ENCODE data around the gene CSNK1G2. TPM values are rescaled to one million over a fixed set of nuclear protein-coding genes. Genes with fewer than 3 reads are reported as not detected.
A peak's percentile ranks its signal among the peaks of the same experiment; 100 is the strongest.

The CSNK1G2 gene
- total RNA-seq, 4 donors from 2014 or later = 54.5 to 250 (median 103) TPM

- H3K4me1 ChIP-seq = peaks cover 0 to 38% (median 9%) of the 10 kb centered on the region in 4 donors
- no peak for TF ChIP-seq CTCF (IDR thresholded peaks at IDR 0.05)
- TF ChIP-seq POLR2A (IDR thresholded peaks at IDR 0.05) = no peak
- no peaks in the 10 kb centered on the region for H3K27me3 ChIP-seq
- no peaks in the 10 kb centered on the region for H3K36me3 ChIP-seq
- H3K9me3 ChIP-seq = no peaks in the 10 kb centered on the region
- peak in 2 of 3 donors; percentile 45 to 66 for DNase-seq
- H3K4me3 ChIP-seq = peak within 1 kb of the TSS; percentile 55 to 95 (median 75)
- H3K27ac ChIP-seq = peak within 1 kb of the TSS; percentile 36 to 83 (median 70)
Measured at GRCh38 chr19:2015608-2015950, 74.6 kb downstream of the CSNK1G2 start, which contains the start of gene BTBD2. Gene BTBD2 (minus strand): TSS chr19:2015714. CDS start chr19:2015703, 11 bp downstream.

GRCh38 chr19:2016041-2016807 is 75.3 kb downstream of the CSNK1G2 start:
- Histone ChIP-seq H3K27ac (peak overlapping the region; percentile 17 to 73 (median 68)), H3K4me3 (peak overlapping the region; percentile 8 to 95 (median 38)), H3K36me3 (no peaks in the 10 kb centered on the region), H3K27me3 (no peaks in the 10 kb centered on the region), H3K4me1 (peaks cover 0 to 38% (median 9%) of the 10 kb centered on the region in 4 donors), H3K9me3 (no peaks in the 10 kb centered on the region)
- peak; percentile 62 to 89 (median 75) for DNase-seq
- no peak for TF ChIP-seq CTCF (IDR thresholded peaks at IDR 0.05)
- TF ChIP-seq POLR2A (IDR thresholded peaks at IDR 0.05) = no peak

GRCh38 chr19:2018752-2019151 is 77.8 kb downstream of the CSNK1G2 start:
- H3K36me3 ChIP-seq = no peaks in the 10 kb centered on the region
- no peak overlapping the region for H3K4me3 ChIP-seq
- TF ChIP-seq POLR2A (IDR thresholded peaks at IDR 0.05) (no peak), CTCF (IDR thresholded peaks at IDR 0.05) (no peak)
- DNase-seq = no peak
- H3K9me3 ChIP-seq = no peaks in the 10 kb centered on the region
- no peaks in the 10 kb centered on the region for H3K27me3 ChIP-seq
- H3K4me1 ChIP-seq = peaks cover 0 to 37% (median 9%) of the 10 kb centered on the region in 4 donors
- no peak overlapping the region for H3K27ac ChIP-seq

GRCh38 chr19:2021453-2022140 is 80.6 kb downstream of the CSNK1G2 start:
- H3K36me3 ChIP-seq = no peaks in the 10 kb centered on the region
- peak in 1 of 6 experiments; percentile 10 for TF ChIP-seq CTCF (IDR thresholded peaks at IDR 0.05)
- peak in 1 of 2 donors; percentile 22 for TF ChIP-seq POLR2A (IDR thresholded peaks at IDR 0.05)
- peaks cover 0 to 18% (median 0%) of the 10 kb centered on the region in 4 donors for H3K4me1 ChIP-seq
- no peaks in the 10 kb centered on the region for H3K9me3 ChIP-seq
- no peaks in the 10 kb centered on the region for H3K27me3 ChIP-seq
- peak overlapping the region in 3 of 4 donors; percentile 54 to 85 (median 84) for H3K27ac ChIP-seq
- H3K4me3 ChIP-seq = no peak overlapping the region
- DNase-seq = peak in 1 of 3 donors; percentile 73

GRCh38 chr19:2022289-2022688 is 81.3 kb downstream of the CSNK1G2 start:
- Histone ChIP-seq H3K9me3 (no peaks in the 10 kb centered on the region), H3K27me3 (no peaks in the 10 kb centered on the region), H3K36me3 (no peaks in the 10 kb centered on the region), H3K4me3 (no peak overlapping the region), H3K27ac (peak overlapping the region in 1 of 4 donors; percentile 84), H3K4me1 (peaks cover 0 to 23% (median 0%) of the 10 kb centered on the region in 4 donors)
- DNase-seq = no peak
- no peak for TF ChIP-seq POLR2A (IDR thresholded peaks at IDR 0.05)
- no peak for TF ChIP-seq CTCF (IDR thresholded peaks at IDR 0.05)

Measured in Peyer's patch (tissue), 4 donors.